ENCODE data around the gene COA5. TPM values are rescaled to one million over a fixed set of nuclear protein-coding genes. Genes with fewer than 3 reads are reported as not detected.

COA5 gene
- total and polyA plus RNA-seq, 2 experiments from 2014 or later, result 32.7 to 42.0 TPM

- no peaks in the 10 kb centered on the region for H3K27me3 ChIP-seq (replicated peaks; ENCODE audit: insufficient read depth)
- H3K4me2 ChIP-seq (ENCODE audit: unreplicated experiment), result no peak overlapping the region
- 94 to 96% methylated on average over 22 of the region's 22 CpGs for WGBS, 2 experiments (ENCODE audit: low coverage in 1 of 2, low lambda C conversion rate in 2 of 2, missing lambda C conversion rate in 2 of 2)
- in situ Hi-C loops (cut with MboI), result no loop called here
- H3K4me3 ChIP-seq, result no peak overlapping the region
- H2AFZ ChIP-seq, result no peak overlapping the region
- H3K36me3 ChIP-seq (ENCODE audit: low read depth), result no peaks in the 10 kb centered on the region
- H3K27ac ChIP-seq, result no peak overlapping the region
- H3F3A ChIP-seq (ENCODE audit: insufficient read depth), result no peaks in the 10 kb centered on the region
- no peaks in the 10 kb centered on the region for H4K20me1 ChIP-seq (ENCODE audit: insufficient read depth)
- TF ChIP-seq EZH2phosphoT487 (IDR thresholded peaks at IDR 0.05; ENCODE audit: insufficient read depth, low read depth), result no peak
- no peak for TF ChIP-seq EZH2 (IDR thresholded peaks at IDR 0.05; ENCODE audit: insufficient read depth, poor library complexity, severe bottlenecking)
- no peak overlapping the region for H3K9ac ChIP-seq
- no peaks in the 10 kb centered on the region for H3K9me3 ChIP-seq (ENCODE audit: low read depth)
- no peaks in the 10 kb centered on the region for H3K9me2 ChIP-seq (ENCODE audit: insufficient read depth)
- H3K79me2 ChIP-seq (ENCODE audit: insufficient read depth), result no peaks in the 10 kb centered on the region
- DNase-seq, result no peak
- no peaks in the 10 kb centered on the region for H3K4me1 ChIP-seq (ENCODE audit: insufficient read depth)
Measured at GRCh38 chr2:98576666-98577312, 31.5 kb downstream of the COA5 start.

GRCh38 chr2:98573426-98573825, 34.9 kb downstream of the COA5 start:
- WGBS, 2 experiments (ENCODE audit: low coverage in 1 of 2, low lambda C conversion rate in 2 of 2, missing lambda C conversion rate in 2 of 2), result 91% methylated on average over 13 of the region's 13 CpGs
- H4K20me1 ChIP-seq (ENCODE audit: insufficient read depth), result no peaks in the 10 kb centered on the region
- no peaks in the 10 kb centered on the region for H3K9me2 ChIP-seq (ENCODE audit: insufficient read depth)
- H3K27me3 ChIP-seq (replicated peaks; ENCODE audit: insufficient read depth), result no peaks in the 10 kb centered on the region
- H3K27ac ChIP-seq, result no peak overlapping the region
- H3K9me3 ChIP-seq (ENCODE audit: low read depth), result no peaks in the 10 kb centered on the region
- H3K4me3 ChIP-seq, result no peak overlapping the region
- peaks cover 3% of the 10 kb centered on the region; the same call in 1 of the 2 replicates for H3K4me1 ChIP-seq (ENCODE audit: insufficient read depth)
- no peak overlapping the region for H3K9ac ChIP-seq
- DNase-seq, result no peak
- no peaks in the 10 kb centered on the region for H3K36me3 ChIP-seq (ENCODE audit: low read depth)
- no peak overlapping the region for H3K4me2 ChIP-seq (ENCODE audit: unreplicated experiment)
- in situ Hi-C loops (cut with MboI), result no loop called here
- TF ChIP-seq EZH2phosphoT487 (IDR thresholded peaks at IDR 0.05; ENCODE audit: insufficient read depth, low read depth), result no peak
- TF ChIP-seq EZH2 (IDR thresholded peaks at IDR 0.05; ENCODE audit: insufficient read depth, poor library complexity, severe bottlenecking), result no peak
- H2AFZ ChIP-seq, result no peak overlapping the region
- no peaks in the 10 kb centered on the region for H3K79me2 ChIP-seq (ENCODE audit: insufficient read depth)
- no peaks in the 10 kb centered on the region; the same call in 1 of the 2 replicates for H3F3A ChIP-seq (ENCODE audit: insufficient read depth)

GRCh38 chr2:98572676-98573075, 35.6 kb downstream of the COA5 start:
- no peaks in the 10 kb centered on the region for H3K9me3 ChIP-seq (ENCODE audit: low read depth)

GRCh38 chr2:98572211-98572610, 36.1 kb downstream of the COA5 start:
- 72 to 76% methylated on average over 5 of the region's 5 CpGs for WGBS, 2 experiments (ENCODE audit: low coverage in 1 of 2, low lambda C conversion rate in 2 of 2, missing lambda C conversion rate in 2 of 2)

More at GRCh38 chr2:98572676-98573075, 35.6 kb downstream of the COA5 start:
- no peak for DNase-seq
- Histone ChIP-seq H3K4me2 (ENCODE audit: unreplicated experiment) (no peak overlapping the region), H3F3A (ENCODE audit: insufficient read depth) (no peaks in the 10 kb centered on the region; the same call in 1 of the 2 replicates), H3K27me3 (replicated peaks; ENCODE audit: insufficient read depth) (no peaks in the 10 kb centered on the region), H3K36me3 (ENCODE audit: low read depth) (no peaks in the 10 kb centered on the region), H3K79me2 (ENCODE audit: insufficient read depth) (no peaks in the 10 kb centered on the region), H3K27ac (no peak overlapping the region), H3K4me1 (ENCODE audit: insufficient read depth) (peaks cover 9% of the 10 kb centered on the region; the same call in 1 of the 2 replicates), H2AFZ (no peak overlapping the region), H4K20me1 (ENCODE audit: insufficient read depth) (no peaks in the 10 kb centered on the region), H3K4me3 (no peak overlapping the region), H3K9ac (no peak overlapping the region), H3K9me2 (ENCODE audit: insufficient read depth) (no peaks in the 10 kb centered on the region)
- no peak for TF ChIP-seq EZH2phosphoT487 (IDR thresholded peaks at IDR 0.05; ENCODE audit: insufficient read depth, low read depth)
- 83 to 90% methylated on average over 15 of the region's 15 CpGs for WGBS, 2 experiments (ENCODE audit: low coverage in 1 of 2, low lambda C conversion rate in 2 of 2, missing lambda C conversion rate in 2 of 2)
- in situ Hi-C loops (cut with MboI), result no loop called here

More at GRCh38 chr2:98572211-98572610, 36.1 kb downstream of the COA5 start:
- Histone ChIP-seq H3F3A (ENCODE audit: insufficient read depth) (no peaks in the 10 kb centered on the region; the same call in 1 of the 2 replicates), H3K4me1 (ENCODE audit: insufficient read depth) (peaks cover 9% of the 10 kb centered on the region; the same call in 1 of the 2 replicates), H3K9ac (no peak overlapping the region), H3K27ac (no peak overlapping the region), H3K9me3 (ENCODE audit: low read depth) (no peaks in the 10 kb centered on the region), H2AFZ (no peak overlapping the region), H3K4me3 (no peak overlapping the region), H3K27me3 (replicated peaks; ENCODE audit: insufficient read depth) (no peaks in the 10 kb centered on the region), H3K36me3 (ENCODE audit: low read depth) (no peaks in the 10 kb centered on the region), H3K4me2 (ENCODE audit: unreplicated experiment) (no peak overlapping the region), H4K20me1 (ENCODE audit: insufficient read depth) (no peaks in the 10 kb centered on the region), H3K79me2 (ENCODE audit: insufficient read depth) (no peaks in the 10 kb centered on the region), H3K9me2 (ENCODE audit: insufficient read depth) (no peaks in the 10 kb centered on the region)
- no peak for DNase-seq
- TF ChIP-seq EZH2 (IDR thresholded peaks at IDR 0.05; ENCODE audit: insufficient read depth, poor library complexity, severe bottlenecking) (no peak), EZH2phosphoT487 (IDR thresholded peaks at IDR 0.05; ENCODE audit: insufficient read depth, low read depth) (no peak)
- in situ Hi-C loops (cut with MboI), result no loop called here
